PC-9 (cell line): ENCODE results near the gene CROCC2.

Source experiments
- CTCF ChIP-seq: fragments of 200-600 bp; sonication (generic); conservative IDR thresholded peaks from 2 replicates; pipeline ENCODE4 v1.6.1; 2017; ENCODE audit warnings: mixed run types, antibody characterized with exemption, mild to moderate bottlenecking, moderate library complexity
- EZH2 ChIP-seq: fragments of 200-600 bp; sonication (generic); IDR thresholded peaks from 2 replicates; pipeline ENCODE4 v1.8.0; 2017; ENCODE audit warnings: antibody characterized with exemption, low read depth

GRCh38 chr2:240878341-240878936, 27.7 kb upstream of the CROCC2 start:
- TF ChIP-seq CTCF (no peak), EZH2 (no peak)
